ENCODE results near the gene B4GALNT1. TPM values are rescaled to one million over a fixed set of nuclear protein-coding genes. Genes with fewer than 3 reads are reported as not detected.
A peak's percentile ranks its signal among the peaks of the same experiment; 100 is the strongest.

The B4GALNT1 gene
- total RNA-seq, 8 experiments from 2014 or later = 0.61 to 34.3 (median 19.4) TPM

- Histone ChIP-seq H3K4me3 (no peak overlapping the region), H3K4me1 (replicated peaks in 1 of 2) (peaks cover 22 to 26% of the 10 kb centered on the region in 2 donors), H3K27ac (no peak overlapping the region)
- 0 to 95% (median 60%) methylated on average over 2 to 8 of the region's 14 CpGs; no CpG with 5 or more reads in 3 of the 10 experiments for WGBS, 10 experiments
- peak in 1 of 8 experiments; percentile 6 for ATAC-seq (replicated peaks in 6 of 8)
- in situ Hi-C loops (cut with MboI; ENCODE audit: low pct_unique_long_range_greater_than_20kb in 2 of 9, low sequenced_read_pairs in 9 of 9, unreplicated experiment in 9 of 9) = no loop called here
These were observed 18.6 kb downstream of the B4GALNT1 start for GRCh38 chr12:57614178-57614947.

GRCh38 chr12:57613427-57614109, 19.4 kb downstream of the B4GALNT1 start:
- in situ Hi-C loops (cut with MboI; ENCODE audit: low pct_unique_long_range_greater_than_20kb in 2 of 9, low sequenced_read_pairs in 9 of 9, unreplicated experiment in 9 of 9) = no loop called here
- 80 to 100% (median 88%) methylated on average over 1 to 7 of the region's 10 CpGs; no CpG with 5 or more reads in 5 of the 10 experiments for WGBS, 10 experiments

GRCh38 chr12:57612711-57613426, 20.1 kb downstream of the B4GALNT1 start:
- Histone ChIP-seq H3K4me3 (peak overlapping the region in 2 of 5 donors; percentile 46 to 70), H3K27ac (peak overlapping the region in 1 of 2 donors; percentile 94), H3K4me1 (replicated peaks in 1 of 2) (peaks cover 22 to 26% of the 10 kb centered on the region in 2 donors)
- 80 to 100% (median 100%) methylated on average over 1 to 4 of the region's 10 CpGs; no CpG with 5 or more reads in 5 of the 10 experiments for WGBS, 10 experiments
- in situ Hi-C loops (cut with MboI; ENCODE audit: low pct_unique_long_range_greater_than_20kb in 2 of 9, low sequenced_read_pairs in 9 of 9, unreplicated experiment in 9 of 9) = no loop called here
- no peak for ATAC-seq (replicated peaks in 6 of 8)

More at GRCh38 chr12:57613427-57614109, 19.4 kb downstream of the B4GALNT1 start:
- no peak for ATAC-seq (replicated peaks in 6 of 8)
- H3K4me1 ChIP-seq (replicated peaks in 1 of 2) = peaks cover 22 to 26% of the 10 kb centered on the region in 2 donors
- no peak overlapping the region for H3K4me3 ChIP-seq
- no peak overlapping the region for H3K27ac ChIP-seq

DNA sequence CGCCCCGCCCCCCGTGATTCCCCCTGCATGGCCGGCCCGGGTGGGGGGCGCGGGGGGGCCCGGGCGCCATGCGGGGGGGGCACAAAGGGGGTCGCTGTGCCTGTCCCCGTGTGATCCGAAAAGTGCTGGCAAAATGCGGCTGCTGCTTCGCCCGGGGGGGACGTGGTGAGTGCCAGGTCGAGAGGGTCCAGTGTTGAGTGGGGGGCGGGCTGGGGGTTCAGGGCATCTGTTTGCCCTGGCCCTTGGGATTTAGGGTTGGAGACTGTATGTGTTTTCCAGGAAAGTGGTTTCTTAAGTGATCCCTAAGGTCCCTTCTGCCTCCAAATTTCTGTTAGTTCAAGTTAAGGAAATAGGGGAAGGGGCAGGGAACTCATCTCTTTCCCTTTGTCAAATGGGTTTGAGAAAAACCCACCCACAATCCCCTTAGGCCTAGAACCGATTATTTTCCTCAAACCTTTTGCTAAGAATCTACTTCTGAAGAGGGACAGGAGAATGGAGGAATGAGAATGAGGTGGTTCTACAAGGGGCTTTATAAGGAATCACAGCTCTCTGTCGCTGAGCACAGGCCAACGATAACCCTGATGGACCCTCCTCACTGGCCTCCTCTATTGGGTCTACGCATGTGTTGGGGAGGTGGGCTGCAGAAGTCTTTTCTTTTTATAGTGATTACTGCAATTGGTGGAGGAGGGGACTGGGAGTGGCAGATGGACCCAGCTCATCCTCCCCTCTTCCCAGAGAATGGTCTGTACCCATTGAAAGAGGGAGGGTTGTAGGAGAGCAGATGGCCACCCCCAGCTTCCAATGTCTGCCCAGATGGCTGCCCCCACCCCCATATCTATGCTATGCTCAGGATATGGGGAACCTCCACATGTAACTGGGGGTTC, 20.9 kb downstream of the B4GALNT1 start:
- in situ Hi-C loops (cut with MboI; ENCODE audit: low pct_unique_long_range_greater_than_20kb in 2 of 9, low sequenced_read_pairs in 9 of 9, unreplicated experiment in 9 of 9) = no loop called here
- Histone ChIP-seq H3K27ac (peak overlapping the region; percentile 83 to 94), H3K4me1 (replicated peaks in 1 of 2) (peaks cover 22 to 26% of the 10 kb centered on the region in 2 donors), H3K4me3 (peak overlapping the region; percentile 40 to 70 (median 50))
- WGBS, 10 experiments = 0 to 57% (median 24%) methylated on average over 1 to 3 of the region's 23 CpGs; no CpG with 5 or more reads in 4 of the 10 experiments
- peak in 3 of 8 experiments; percentile 0 to 9 (median 1) for ATAC-seq (replicated peaks in 6 of 8)

- WGBS, 10 experiments = 0% methylated on average over 1 of the region's 55 CpGs; no CpG with 5 or more reads in 9 of the 10 experiments
- Histone ChIP-seq H3K4me1 (replicated peaks in 1 of 2) (peaks cover 22 to 26% of the 10 kb centered on the region in 2 donors), H3K27ac (peak within 1 kb of the TSS; percentile 83 to 94), H3K4me3 (peak within 1 kb of the TSS; percentile 40 to 70 (median 50))
- ATAC-seq (replicated peaks in 6 of 8) = peak; percentile 73 to 91 (median 89)
- in situ Hi-C loops (cut with MboI; ENCODE audit: low pct_unique_long_range_greater_than_20kb in 2 of 9, low sequenced_read_pairs in 9 of 9, unreplicated experiment in 9 of 9) = no loop called here
These were observed 21.7 kb downstream of the B4GALNT1 start, which contains the start of gene ARHGEF25 for GRCh38 chr12:57611108-57611826. Gene ARHGEF25 (plus strand): TSS chr12:57611435. CDS start chr12:57611895, 460 bp downstream.

DNA sequence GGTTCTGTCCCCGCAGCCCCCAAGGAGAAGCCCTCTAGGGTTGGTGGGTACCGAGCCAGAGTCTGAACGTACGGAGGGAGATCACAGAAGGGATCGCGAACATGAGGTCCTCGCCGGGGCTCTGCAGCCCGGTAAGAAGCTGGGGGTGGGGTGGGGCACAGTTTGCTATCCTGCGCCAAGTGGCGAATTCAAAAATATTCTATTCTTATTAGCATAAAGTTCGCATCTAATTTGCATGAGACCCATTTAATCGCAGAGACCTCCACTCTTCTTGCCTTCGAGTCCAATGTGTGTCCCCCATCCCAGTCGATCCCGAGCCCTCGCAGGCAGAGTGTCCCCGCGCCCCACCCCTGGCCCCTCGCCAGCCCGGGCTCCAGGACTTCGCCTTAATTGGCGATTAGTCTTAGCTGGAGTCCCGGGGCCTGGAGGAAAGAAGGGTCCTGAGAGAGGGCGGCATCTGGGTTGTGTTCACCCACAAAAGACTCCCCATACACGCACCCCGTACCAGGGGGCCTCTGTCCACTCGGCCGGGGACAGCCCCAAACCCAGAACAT, 22.4 kb downstream of the B4GALNT1 start:
- in situ Hi-C loops (cut with MboI; ENCODE audit: low pct_unique_long_range_greater_than_20kb in 2 of 9, low sequenced_read_pairs in 9 of 9, unreplicated experiment in 9 of 9) = no loop called here
- H3K4me1 ChIP-seq (replicated peaks in 1 of 2) = peaks cover 27 to 31% of the 10 kb centered on the region in 2 donors
- peak overlapping the region; percentile 40 to 70 (median 50) for H3K4me3 ChIP-seq
- H3K27ac ChIP-seq = peak overlapping the region; percentile 83 to 94
- peak in 5 of 8 experiments; percentile 6 to 56 (median 18) for ATAC-seq (replicated peaks in 6 of 8)
- WGBS, 10 experiments = 0 to 20% (median 7%) methylated on average over 1 to 3 of the region's 29 CpGs; no CpG with 5 or more reads in 6 of the 10 experiments

DNA sequence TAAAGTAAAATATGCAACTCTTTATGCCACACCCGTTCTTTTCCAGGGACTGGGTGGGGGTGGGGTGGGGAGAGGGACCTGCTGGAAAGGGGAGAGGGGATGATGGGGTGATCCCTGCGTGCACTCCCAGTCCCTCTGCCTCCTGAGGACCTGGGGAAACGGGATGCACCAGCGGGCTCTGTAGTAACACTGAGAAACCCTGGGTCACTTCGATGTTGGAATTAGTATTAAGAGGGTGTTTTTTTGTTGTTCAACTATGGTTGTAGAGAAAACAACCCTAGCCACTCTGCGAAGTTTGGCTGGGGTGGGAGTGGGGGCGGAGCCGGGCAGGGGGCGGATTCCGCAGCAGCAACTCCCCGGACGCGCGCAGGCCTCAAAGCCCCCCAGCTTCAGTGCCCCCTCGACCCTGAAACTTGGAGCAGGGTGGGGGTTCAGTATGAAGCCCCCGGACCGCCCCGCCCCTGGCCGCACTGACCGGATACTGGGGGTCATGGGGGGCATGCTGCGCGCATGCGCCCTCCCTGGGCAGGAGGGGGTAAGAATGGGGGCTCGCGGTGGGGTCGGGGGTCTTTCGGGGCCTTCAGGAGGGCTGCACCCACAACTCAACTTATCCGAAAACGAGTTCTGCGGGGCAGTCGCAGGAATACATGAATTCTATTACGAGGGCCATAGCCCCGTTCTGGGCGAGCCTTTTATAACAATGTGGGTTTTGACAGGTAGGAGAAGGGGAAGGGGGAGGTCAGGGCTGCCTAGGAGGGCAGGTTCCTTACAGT, 23.0 kb downstream of the B4GALNT1 start:
- WGBS, 10 experiments = 0 to 30% (median 20%) methylated on average over 1 to 3 of the region's 34 CpGs; no CpG with 5 or more reads in 7 of the 10 experiments
- in situ Hi-C loops (cut with MboI; ENCODE audit: low pct_unique_long_range_greater_than_20kb in 2 of 9, low sequenced_read_pairs in 9 of 9, unreplicated experiment in 9 of 9) = no loop called here
- H3K4me1 ChIP-seq (replicated peaks in 1 of 2) = peaks cover 29 to 36% of the 10 kb centered on the region in 2 donors
- ATAC-seq (replicated peaks in 6 of 8) = peak in 2 of 8 experiments; percentile 3 to 5
- H3K4me3 ChIP-seq = peak overlapping the region in 2 of 5 donors; percentile 46 to 50
- H3K27ac ChIP-seq = peak overlapping the region in 1 of 2 donors; percentile 94

DNA sequence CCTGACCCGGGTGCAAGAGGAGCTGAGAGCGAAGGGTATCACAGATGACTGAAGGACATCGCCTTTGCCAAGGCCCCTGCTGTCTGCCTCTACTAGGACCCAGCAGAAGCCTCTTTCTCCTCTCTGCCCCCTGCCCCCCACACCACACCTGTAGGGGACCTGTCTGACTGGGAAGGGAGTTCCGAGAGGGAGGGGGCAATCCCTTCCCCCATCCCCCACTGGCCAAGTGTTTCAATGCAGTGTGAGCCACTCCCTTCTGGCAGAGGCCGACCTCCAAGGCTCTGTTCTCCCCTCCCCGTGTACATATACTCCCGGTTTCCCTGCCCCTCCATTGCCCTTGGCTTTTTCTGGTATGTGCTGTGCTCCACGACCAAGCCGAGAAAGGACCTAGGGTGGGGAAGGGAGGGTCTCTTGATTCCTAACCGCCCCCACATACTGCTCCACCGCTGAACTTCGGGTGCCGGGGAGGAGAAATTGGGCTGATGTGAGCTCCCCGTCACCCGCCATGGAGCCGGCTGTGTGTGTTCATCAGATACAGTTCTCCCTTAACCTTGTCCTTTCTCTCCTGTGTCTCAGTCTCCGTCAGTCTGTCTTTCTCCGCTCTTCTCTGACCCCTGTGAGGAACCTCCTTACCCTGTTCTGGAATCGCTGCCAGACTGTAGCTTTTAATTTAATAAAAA, 23.8 kb downstream of the B4GALNT1 start:
- 0 to 73% (median 33%) methylated on average over 1 to 4 of the region's 19 CpGs; no CpG with 5 or more reads in 5 of the 10 experiments for WGBS, 10 experiments
- no peak overlapping the region for H3K27ac ChIP-seq
- ATAC-seq (replicated peaks in 6 of 8) = peak in 1 of 8 experiments; percentile 2
- peaks cover 30 to 38% of the 10 kb centered on the region in 2 donors for H3K4me1 ChIP-seq (replicated peaks in 1 of 2)
- in situ Hi-C loops (cut with MboI; ENCODE audit: low pct_unique_long_range_greater_than_20kb in 2 of 9, low sequenced_read_pairs in 9 of 9, unreplicated experiment in 9 of 9) = no loop called here
- no peak overlapping the region for H3K4me3 ChIP-seq

DNA sequence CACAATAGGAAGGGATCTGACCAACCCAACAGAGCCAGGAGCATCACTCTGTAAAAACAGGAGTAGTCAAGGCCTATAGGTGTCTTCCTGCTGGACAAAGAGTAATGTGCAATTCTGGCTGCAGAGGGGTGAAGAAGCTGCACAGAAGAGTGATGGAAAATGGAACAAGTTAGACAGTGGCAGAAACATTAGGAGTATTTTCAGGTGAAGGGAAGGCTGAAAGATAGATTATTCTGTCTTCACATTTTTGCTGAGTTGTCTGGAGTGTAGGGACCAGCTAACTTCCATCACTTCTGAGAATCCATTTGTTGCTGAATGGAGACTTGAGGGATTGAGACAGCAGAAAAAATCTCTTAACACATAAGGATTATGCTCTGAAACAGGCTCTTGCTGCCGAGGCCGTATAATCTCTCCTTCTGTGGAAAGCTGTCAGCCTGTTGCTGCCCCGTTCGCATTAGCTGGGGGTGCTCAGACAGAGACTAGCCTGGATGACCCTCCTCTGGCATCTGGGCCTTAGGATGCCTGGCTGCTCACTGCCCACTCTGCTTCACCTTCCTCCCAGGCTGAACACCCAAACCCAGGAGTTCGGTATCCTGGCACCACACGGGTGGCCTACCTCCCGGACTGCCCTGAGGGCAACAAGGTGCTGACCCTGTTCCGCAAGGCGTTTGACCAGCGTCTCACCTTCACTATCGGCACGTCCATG, 24.9 kb downstream of the B4GALNT1 start:
- 77 to 93% (median 85%) methylated on average over 2 to 6 of the region's 12 CpGs; no CpG with 5 or more reads in 6 of the 10 experiments for WGBS, 10 experiments

DNA sequence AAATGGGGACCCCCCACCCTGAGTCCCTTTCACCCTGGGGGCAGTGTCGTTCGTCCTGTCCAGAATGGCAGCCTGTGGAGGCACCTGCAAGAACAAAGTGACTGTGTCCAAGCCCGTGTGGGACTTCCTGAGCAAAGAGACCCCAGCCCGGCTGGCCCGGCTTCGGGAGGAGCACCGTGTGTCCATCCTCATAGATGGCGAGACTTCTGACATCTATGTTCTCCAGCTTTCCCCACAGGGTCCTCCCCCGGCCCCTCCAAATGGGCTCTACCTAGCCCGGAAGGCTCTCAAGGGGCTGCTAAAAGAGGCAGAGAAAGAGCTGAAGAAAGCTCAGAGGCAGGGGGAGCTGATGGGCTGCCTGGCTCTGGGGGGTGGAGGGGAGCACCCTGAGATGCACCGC, 26.2 kb downstream of the B4GALNT1 start:
- WGBS, 10 experiments = 97 to 100% (median 100%) methylated on average over 2 to 5 of the region's 11 CpGs; no CpG with 5 or more reads in 7 of the 10 experiments
- in situ Hi-C loops (cut with MboI; ENCODE audit: low pct_unique_long_range_greater_than_20kb in 2 of 9, low sequenced_read_pairs in 9 of 9, unreplicated experiment in 9 of 9) = no loop called here
- Histone ChIP-seq H3K27ac (no peak overlapping the region), H3K4me1 (replicated peaks in 1 of 2) (peaks cover 29 to 38% of the 10 kb centered on the region in 2 donors), H3K4me3 (no peak overlapping the region)
- ATAC-seq (replicated peaks in 6 of 8) = no peak

More for the DNA sequence above, 24.9 kb downstream of the B4GALNT1 start:
- no peak overlapping the region for H3K4me3 ChIP-seq
- in situ Hi-C loops (cut with MboI; ENCODE audit: low pct_unique_long_range_greater_than_20kb in 2 of 9, low sequenced_read_pairs in 9 of 9, unreplicated experiment in 9 of 9) = no loop called here
- ATAC-seq (replicated peaks in 6 of 8) = no peak
- H3K27ac ChIP-seq = no peak overlapping the region
- peaks cover 39 to 47% of the 10 kb centered on the region in 2 donors for H3K4me1 ChIP-seq (replicated peaks in 1 of 2)

All from motor neuron (in vitro differentiated cells).